Occipital lobe (tissue), 2 donors: ENCODE measurements around the gene DIAPH2. TPM values are rescaled to one million over a fixed set of nuclear protein-coding genes. Genes with fewer than 3 reads are reported as not detected.
"Not testable (repeated sequence)": the region's sequence is repeated elsewhere in the genome, so short reads cannot be mapped to it uniquely, and the experiment has no call there.

ENCODE experiments used
- DNase-seq: peaks from one replicate; lab custom pipeline; 2025; lab: John Stamatoyannopoulos, UW
- total RNA-seq: library from RNA; depleted of rRNA; stranded (reverse); fragments of >200 nt; gene quantifications from one replicate; pipeline ENCODE4 v1.2.3, GENCODE V29; 2014

The DIAPH2 gene
- total RNA-seq, 1 donor from 2014 or later = 18.2 TPM

- DNase-seq = no peak
These were observed 687.5 kb downstream of the DIAPH2 start for GRCh38 chrX:97372001-97372766.

GRCh38 chrX:97374266-97374665 lies 689.6 kb downstream of the DIAPH2 start:
- no peak for DNase-seq

GRCh38 chrX:97380200-97380599 lies 695.6 kb downstream of the DIAPH2 start:
- DNase-seq = no peak

- no peak for DNase-seq
These were observed 700.0 kb downstream of the DIAPH2 start for GRCh38 chrX:97384685-97385084.

GRCh38 chrX:97387004-97387403 lies 702.4 kb downstream of the DIAPH2 start:
- no peak for DNase-seq

GRCh38 chrX:97389761-97390192 lies 705.1 kb downstream of the DIAPH2 start:
- no peak for DNase-seq

- no peak for DNase-seq
These were observed 712.7 kb downstream of the DIAPH2 start for GRCh38 chrX:97397371-97397770.

- no peak for DNase-seq
These were observed 713.4 kb downstream of the DIAPH2 start for GRCh38 chrX:97398030-97398551.

GRCh38 chrX:97399400-97399799 lies 714.8 kb downstream of the DIAPH2 start:
- DNase-seq = no peak

GRCh38 chrX:97400492-97400891 lies 715.9 kb downstream of the DIAPH2 start:
- no peak for DNase-seq

- DNase-seq = no peak
These were observed 716.5 kb downstream of the DIAPH2 start for GRCh38 chrX:97401154-97401553.

- no peak for DNase-seq
These were observed 717.0 kb downstream of the DIAPH2 start for GRCh38 chrX:97401586-97402136.

- no peak for DNase-seq
These were observed 717.7 kb downstream of the DIAPH2 start for GRCh38 chrX:97402333-97402732.

GRCh38 chrX:97402903-97403302 lies 718.3 kb downstream of the DIAPH2 start:
- no peak for DNase-seq

GRCh38 chrX:97405031-97405660 lies 720.5 kb downstream of the DIAPH2 start:
- DNase-seq = no peak

GRCh38 chrX:97409632-97410415 lies 725.2 kb downstream of the DIAPH2 start:
- not testable (repeated sequence) for DNase-seq

GRCh38 chrX:97416461-97416860 lies 731.8 kb downstream of the DIAPH2 start:
- DNase-seq = no peak

GRCh38 chrX:97429101-97429500 lies 744.5 kb downstream of the DIAPH2 start:
- DNase-seq = no peak

GRCh38 chrX:97431281-97431680 lies 746.6 kb downstream of the DIAPH2 start:
- no peak for DNase-seq

GRCh38 chrX:97446298-97446882 lies 761.7 kb downstream of the DIAPH2 start:
- DNase-seq = no peak

- no peak for DNase-seq
These were observed 762.7 kb downstream of the DIAPH2 start for GRCh38 chrX:97447306-97447705.
